Osteoblast (primary cell): ENCODE results near the gene ENPP3. TPM values are rescaled to one million over a fixed set of nuclear protein-coding genes. Genes with fewer than 3 reads are reported as not detected.

Experiments
- DNase-seq: peaks from one replicate; pipeline ENCODE4 v3.0.0; 2011; ENCODE audit warnings: low spot score, mixed read lengths; ENCODE audit not compliant: insufficient read length; ENCODE audit errors: missing footprints
- H2AFZ ChIP-seq: 2 replicates; pipeline ENCODE4 v1.6.0; 2011; ENCODE audit warnings: mild to moderate bottlenecking, low read length
- H3K27ac ChIP-seq: 2 replicates; pipeline ENCODE4 v1.5.1; 2011; ENCODE audit warnings: mild to moderate bottlenecking, low read depth, low read length, moderate library complexity
- H3K27me3 ChIP-seq: 2 replicates; pipeline ENCODE4 v1.6.0; 2012; ENCODE audit warnings: mild to moderate bottlenecking, control low read depth, inconsistent platforms, low read length, moderate library complexity; ENCODE audit not compliant: insufficient read depth
- H3K36me3 ChIP-seq: 2 replicates; pipeline ENCODE4 v1.5.1; 2011; ENCODE audit warnings: mild to moderate bottlenecking, low read length, control low read depth, moderate library complexity; ENCODE audit not compliant: insufficient read depth
- H3K4me1 ChIP-seq: 2 replicates; pipeline ENCODE4 v1.5.1; 2011; ENCODE audit warnings: mild to moderate bottlenecking, low read length, control low read depth, moderate library complexity; ENCODE audit not compliant: insufficient read depth
- H3K4me2 ChIP-seq: 2 replicates; pipeline ENCODE4 v1.6.0; 2011; ENCODE audit warnings: mild to moderate bottlenecking, low read length; ENCODE audit not compliant: insufficient read depth
- H3K4me3 ChIP-seq: fragments of 200-600 bp; sonication (generic); 3 replicates; pipeline ENCODE4 v1.5.1; 2012; ENCODE audit warnings: mild to moderate bottlenecking, low read length, inconsistent platforms; ENCODE audit not compliant: insufficient read depth
- H3K79me2 ChIP-seq: 2 replicates; pipeline ENCODE4 v1.6.0; 2012; ENCODE audit warnings: mild to moderate bottlenecking, low read length, control low read depth, inconsistent platforms; ENCODE audit not compliant: insufficient read depth
- H3K9me3 ChIP-seq: 2 replicates; pipeline ENCODE4 v1.5.1; 2011; ENCODE audit warnings: low read depth, low read length, control low read depth
- H4K20me1 ChIP-seq: 2 replicates; pipeline ENCODE4 v1.6.0; 2012; ENCODE audit warnings: mild to moderate bottlenecking, low read length, control low read depth; ENCODE audit not compliant: insufficient read depth
- total RNA-seq: library from RNA; depleted of rRNA; stranded (reverse); fragments of >200 nt; gene quantifications from 2 replicates; pipeline ENCODE4 v1.2.3, GENCODE V29; 2012
- TF ChIP-seq, protein P1 (sequence below): IDR thresholded peaks from 2 replicates; pipeline ENCODE4 v1.5.1; 2011; ENCODE audit warnings: mild to moderate bottlenecking, low read depth, low read length, moderate library complexity; ENCODE audit errors: extremely low read depth

The ENPP3 gene
- total RNA-seq, 1 donor, result not detected

DNA sequence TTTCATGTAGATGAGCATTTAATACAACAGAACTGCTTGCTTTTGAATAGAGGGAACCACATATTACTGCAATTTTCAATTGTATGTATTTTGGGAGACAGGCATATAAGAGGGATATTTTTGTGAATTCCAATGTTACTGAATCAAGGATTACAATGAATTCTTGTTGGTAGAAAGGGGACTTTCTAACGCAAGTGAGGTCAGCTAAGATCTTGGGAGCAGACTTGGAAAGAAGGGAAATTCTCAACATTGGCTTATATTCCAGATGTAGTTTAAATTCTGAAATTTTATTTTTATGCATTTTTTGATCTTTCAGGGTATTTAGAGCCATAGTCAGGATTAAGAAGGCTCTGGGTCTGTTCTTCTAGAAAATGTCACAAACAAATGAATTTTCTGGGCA lies 117.0 kb downstream of the ENPP3 start:
- TF ChIP-seq, protein P1, sequence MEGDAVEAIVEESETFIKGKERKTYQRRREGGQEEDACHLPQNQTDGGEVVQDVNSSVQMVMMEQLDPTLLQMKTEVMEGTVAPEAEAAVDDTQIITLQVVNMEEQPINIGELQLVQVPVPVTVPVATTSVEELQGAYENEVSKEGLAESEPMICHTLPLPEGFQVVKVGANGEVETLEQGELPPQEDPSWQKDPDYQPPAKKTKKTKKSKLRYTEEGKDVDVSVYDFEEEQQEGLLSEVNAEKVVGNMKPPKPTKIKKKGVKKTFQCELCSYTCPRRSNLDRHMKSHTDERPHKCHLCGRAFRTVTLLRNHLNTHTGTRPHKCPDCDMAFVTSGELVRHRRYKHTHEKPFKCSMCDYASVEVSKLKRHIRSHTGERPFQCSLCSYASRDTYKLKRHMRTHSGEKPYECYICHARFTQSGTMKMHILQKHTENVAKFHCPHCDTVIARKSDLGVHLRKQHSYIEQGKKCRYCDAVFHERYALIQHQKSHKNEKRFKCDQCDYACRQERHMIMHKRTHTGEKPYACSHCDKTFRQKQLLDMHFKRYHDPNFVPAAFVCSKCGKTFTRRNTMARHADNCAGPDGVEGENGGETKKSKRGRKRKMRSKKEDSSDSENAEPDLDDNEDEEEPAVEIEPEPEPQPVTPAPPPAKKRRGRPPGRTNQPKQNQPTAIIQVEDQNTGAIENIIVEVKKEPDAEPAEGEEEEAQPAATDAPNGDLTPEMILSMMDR, result no peak
- H3K79me2 ChIP-seq, result no peaks in the 10 kb centered on the region

DNA sequence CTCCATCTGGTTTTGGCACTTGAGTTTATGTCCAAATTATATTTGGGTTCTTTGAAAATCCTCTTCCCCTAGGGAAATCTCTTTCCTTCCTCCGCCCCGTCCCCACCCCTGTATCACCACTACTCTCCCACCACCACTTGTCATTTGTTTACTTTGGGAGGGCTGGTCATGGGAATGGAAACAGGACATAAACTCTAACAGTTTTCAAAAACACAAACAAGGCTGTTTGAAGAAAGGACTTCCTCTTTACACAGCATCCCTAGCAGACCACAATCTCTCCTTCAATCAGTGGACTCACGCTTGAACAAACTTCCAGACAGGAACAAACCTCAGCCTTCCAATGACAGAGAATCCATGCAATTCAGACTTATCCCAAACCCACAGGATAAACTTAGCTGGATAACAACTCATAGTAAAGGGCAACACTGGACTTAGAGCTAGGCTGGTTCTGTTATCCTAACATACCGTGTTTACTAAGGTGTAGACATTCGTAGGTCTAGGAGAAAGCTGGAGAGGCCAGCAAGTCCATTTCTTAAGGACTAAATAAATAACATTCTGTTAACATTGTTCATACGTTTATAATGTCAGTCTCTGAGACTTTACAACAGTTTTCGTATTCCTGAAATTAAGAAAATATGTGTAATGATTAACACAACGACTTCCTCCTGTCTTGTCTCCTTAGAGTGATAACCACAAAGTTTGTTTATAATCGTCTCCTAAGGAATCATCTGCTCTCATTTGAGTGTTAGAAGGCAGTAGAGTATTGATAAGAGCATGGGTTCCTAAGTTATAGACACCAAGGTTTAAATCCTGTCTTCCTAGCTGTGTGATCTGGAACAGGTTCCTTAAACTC lies 117.8 kb downstream of the ENPP3 start:
- Histone ChIP-seq H3K4me3 (no peak overlapping the region), H3K27me3 (no peaks in the 10 kb centered on the region), H3K9me3 (no peaks in the 10 kb centered on the region), H3K79me2 (no peaks in the 10 kb centered on the region), H3K27ac (peak overlapping the region; percentile 97), H3K4me1 (peaks cover 42% of the 10 kb centered on the region), H3K36me3 (no peaks in the 10 kb centered on the region), H2AFZ (no peak overlapping the region), H4K20me1 (no peaks in the 10 kb centered on the region), H3K4me2 (peak overlapping the region; percentile 27)
- TF ChIP-seq, protein P1, result no peak
- peak; percentile 38 for DNase-seq

More for the DNA sequence above, 117.0 kb downstream of the ENPP3 start:
- Histone ChIP-seq H3K27ac (peak overlapping the region; percentile 97), H3K4me3 (no peak overlapping the region), H3K4me2 (peak overlapping the region; percentile 27), H4K20me1 (no peaks in the 10 kb centered on the region), H3K36me3 (no peaks in the 10 kb centered on the region), H3K9me3 (no peaks in the 10 kb centered on the region), H3K4me1 (peaks cover 37% of the 10 kb centered on the region), H2AFZ (no peak overlapping the region), H3K27me3 (no peaks in the 10 kb centered on the region)
- DNase-seq, result peak; percentile 27

DNA sequence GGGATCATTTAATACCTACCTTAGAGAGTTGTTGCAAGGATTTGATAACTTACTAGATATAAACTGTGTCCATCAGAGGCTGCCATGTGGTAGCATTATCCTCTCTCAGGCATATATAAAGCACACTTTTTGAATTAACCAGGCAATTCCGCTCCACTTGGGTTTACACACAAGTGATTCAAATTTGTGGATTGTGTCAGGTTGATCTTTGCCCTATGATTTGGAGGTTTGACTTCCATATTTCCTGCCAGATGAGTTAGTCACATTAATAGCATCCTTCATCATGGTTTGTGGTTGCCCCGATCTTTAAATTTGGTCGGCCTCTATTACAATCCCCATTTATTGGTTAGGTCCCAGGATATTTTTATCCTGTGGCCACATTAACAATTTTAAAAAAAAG lies 118.5 kb downstream of the ENPP3 start:
- no peaks in the 10 kb centered on the region for H3K79me2 ChIP-seq
- H3K4me1 ChIP-seq, result peaks cover 48% of the 10 kb centered on the region
- TF ChIP-seq, protein P1, result no peak
- H3K4me2 ChIP-seq, result peak overlapping the region; percentile 49
- no peaks in the 10 kb centered on the region for H3K9me3 ChIP-seq
- no peak overlapping the region for H3K4me3 ChIP-seq
- H2AFZ ChIP-seq, result no peak overlapping the region
- peak overlapping the region; percentile 97 for H3K27ac ChIP-seq
- H4K20me1 ChIP-seq, result no peaks in the 10 kb centered on the region
- H3K36me3 ChIP-seq, result no peaks in the 10 kb centered on the region
- DNase-seq, result peak; percentile 55
- no peaks in the 10 kb centered on the region for H3K27me3 ChIP-seq

DNA sequence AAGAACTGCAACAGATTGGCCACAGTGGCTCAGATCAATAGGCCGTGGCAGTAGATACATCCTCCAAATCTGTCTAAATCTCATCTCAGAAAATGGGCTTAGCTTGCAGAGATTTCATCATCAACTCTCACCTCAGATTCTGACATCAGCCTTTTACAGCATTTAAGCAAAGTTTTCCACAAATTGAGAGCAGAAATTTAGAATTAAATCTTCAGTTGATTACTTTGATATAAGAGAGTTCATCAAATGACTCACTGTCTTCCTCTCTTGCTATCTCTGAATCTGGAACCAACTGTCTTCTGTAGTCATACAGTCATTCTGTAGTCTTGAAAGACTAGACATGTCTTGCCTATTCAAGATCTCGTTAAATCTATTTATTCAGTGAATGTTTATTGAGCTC lies 118.9 kb downstream of the ENPP3 start:
- H3K27ac ChIP-seq, result peak overlapping the region; percentile 97
- no peak for DNase-seq
- peak overlapping the region; percentile 49 for H3K4me2 ChIP-seq

More for the DNA sequence above, 118.9 kb downstream of the ENPP3 start:
- H3K4me1 ChIP-seq, result peaks cover 51% of the 10 kb centered on the region
- no peaks in the 10 kb centered on the region for H3K36me3 ChIP-seq
- H3K79me2 ChIP-seq, result no peaks in the 10 kb centered on the region
- TF ChIP-seq, protein P1, result no peak
- no peak overlapping the region for H3K4me3 ChIP-seq
- H4K20me1 ChIP-seq, result no peaks in the 10 kb centered on the region
- H3K27me3 ChIP-seq, result no peaks in the 10 kb centered on the region
- H2AFZ ChIP-seq, result no peak overlapping the region
- no peaks in the 10 kb centered on the region for H3K9me3 ChIP-seq
